ENCODE data around the gene TIMM13. TPM values are rescaled to one million over a fixed set of nuclear protein-coding genes. Genes with fewer than 3 reads are reported as not detected.

TIMM13 gene
- total and polyA plus RNA-seq, 2 experiments from 2014 or later: 38.3 to 188 TPM

GRCh38 chr19:2428756-2429711 is 1.6 kb upstream of the TIMM13 start:
- peaks cover 29% of the 10 kb centered on the region for H4K20me1 ChIP-seq (ENCODE audit: insufficient read depth, poor library complexity, severe bottlenecking)
- WGBS (ENCODE audit: low lambda C conversion rate, missing lambda C conversion rate): 94% methylated on average over 35 of the region's 37 CpGs
- no peak overlapping the region for H2AFZ ChIP-seq
- no peaks in the 10 kb centered on the region for H3K36me3 ChIP-seq (replicated peaks; ENCODE audit: insufficient read depth, low read depth)
- H3K4me1 ChIP-seq (ENCODE audit: insufficient read depth): peaks cover 28% of the 10 kb centered on the region
- H3K9me2 ChIP-seq (replicated peaks; ENCODE audit: insufficient read depth): no peaks in the 10 kb centered on the region
- peaks cover 27% of the 10 kb centered on the region for H3K79me2 ChIP-seq
- no peak overlapping the region for H3K4me3 ChIP-seq
- H3K9me3 ChIP-seq (ENCODE audit: low read depth): no peaks in the 10 kb centered on the region
- H3K27me3 ChIP-seq: no peaks in the 10 kb centered on the region
- TF ChIP-seq CTCF (IDR thresholded peaks at IDR 0.05; ENCODE audit: poor library complexity): no peak
- no peak for TF ChIP-seq EZH2 (IDR thresholded peaks at IDR 0.05; ENCODE audit: borderline replicate concordance)
- TF ChIP-seq EZH2phosphoT487 (IDR thresholded peaks at IDR 0.05; ENCODE audit: low read depth, severe bottlenecking, unreplicated experiment): no peak
- peak overlapping the region; percentile 96 for H3K27ac ChIP-seq
- DNase-seq (ENCODE audit: low spot score): no peak
- H3K4me2 ChIP-seq: peak overlapping the region; percentile 98

DNA sequence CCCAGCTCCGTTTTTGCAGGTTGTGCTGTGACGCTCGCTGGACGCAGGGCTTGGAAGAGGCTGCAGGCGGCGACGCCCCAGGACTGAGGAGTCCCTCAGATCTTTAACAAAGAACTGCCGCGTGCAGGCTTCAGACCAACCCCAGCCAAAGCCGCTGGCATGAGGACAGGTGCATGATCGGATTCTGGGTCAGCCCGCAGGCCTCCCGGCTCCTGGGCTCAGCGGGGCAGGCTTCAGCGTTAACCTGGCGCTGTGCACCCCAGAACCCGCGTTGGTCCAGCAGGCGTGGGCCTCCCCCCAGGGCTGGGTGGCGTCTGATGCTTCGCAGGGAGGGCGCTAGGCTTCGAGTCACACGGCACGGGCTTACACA is 920 bp upstream of the TIMM13 start:
- Histone ChIP-seq H2AFZ (peak overlapping the region; percentile 70), H3K9me3 (ENCODE audit: low read depth) (no peaks in the 10 kb centered on the region), H3K27me3 (no peaks in the 10 kb centered on the region), H3K4me2 (peak overlapping the region; percentile 98), H3K27ac (peak overlapping the region; percentile 96), H3K9me2 (replicated peaks; ENCODE audit: insufficient read depth) (no peaks in the 10 kb centered on the region), H3K36me3 (replicated peaks; ENCODE audit: insufficient read depth, low read depth) (no peaks in the 10 kb centered on the region), H3K4me3 (no peak overlapping the region), H3K79me2 (peaks cover 32% of the 10 kb centered on the region), H4K20me1 (ENCODE audit: insufficient read depth, poor library complexity, severe bottlenecking) (peaks cover 34% of the 10 kb centered on the region), H3K4me1 (ENCODE audit: insufficient read depth) (peaks cover 28% of the 10 kb centered on the region)
- TF ChIP-seq CTCF (IDR thresholded peaks at IDR 0.05; ENCODE audit: poor library complexity) (no peak), EZH2phosphoT487 (IDR thresholded peaks at IDR 0.05; ENCODE audit: low read depth, severe bottlenecking, unreplicated experiment) (no peak), EZH2 (IDR thresholded peaks at IDR 0.05; ENCODE audit: borderline replicate concordance) (no peak)
- WGBS (ENCODE audit: low lambda C conversion rate, missing lambda C conversion rate): 69% methylated on average over 25 of the region's 25 CpGs
- DNase-seq (ENCODE audit: low spot score): no peak

GRCh38 chr19:2426611-2427428 is 566 bp downstream of the TIMM13 start:
- whole genome bisulfite sequencing (ENCODE audit: low lambda C conversion rate, missing lambda C conversion rate): 7% methylated on average over 63 of the region's 66 CpGs
- no peaks in the 10 kb centered on the region for H3K36me3 ChIP-seq (replicated peaks; ENCODE audit: insufficient read depth, low read depth)
- peaks cover 34% of the 10 kb centered on the region for H4K20me1 ChIP-seq (ENCODE audit: insufficient read depth, poor library complexity, severe bottlenecking)
- H3K9me2 ChIP-seq (replicated peaks; ENCODE audit: insufficient read depth): no peaks in the 10 kb centered on the region
- TF ChIP-seq EZH2 (IDR thresholded peaks at IDR 0.05; ENCODE audit: borderline replicate concordance) (no peak), EZH2phosphoT487 (IDR thresholded peaks at IDR 0.05; ENCODE audit: low read depth, severe bottlenecking, unreplicated experiment) (no peak), CTCF (IDR thresholded peaks at IDR 0.05; ENCODE audit: poor library complexity) (no peak)
- peaks cover 32% of the 10 kb centered on the region for H3K79me2 ChIP-seq
- H3K4me2 ChIP-seq: peak overlapping the region; percentile 98
- peak overlapping the region; percentile 51 for H2AFZ ChIP-seq
- no peaks in the 10 kb centered on the region for H3K9me3 ChIP-seq (ENCODE audit: low read depth)
- H3K27me3 ChIP-seq: no peaks in the 10 kb centered on the region
- peaks cover 28% of the 10 kb centered on the region for H3K4me1 ChIP-seq (ENCODE audit: insufficient read depth)
- peak overlapping the region; percentile 70 for H3K4me3 ChIP-seq
- peak overlapping the region; percentile 96 for H3K27ac ChIP-seq
- DNase-seq (ENCODE audit: low spot score): peak; percentile 65

Data from hepatocyte (in vitro differentiated cells).